Natural killer cell (primary cell): ENCODE results near the gene BACH2. TPM values are rescaled to one million over a fixed set of nuclear protein-coding genes. Genes with fewer than 3 reads are reported as not detected.
"Not testable (repeated sequence)": the region's sequence is repeated elsewhere in the genome, so short reads cannot be mapped to it uniquely, and the experiment has no call there.

ENCODE experiments used
- ATAC-seq, 3 donors: fragments of 150-1000 bp in 2 of 3; fragments of 200-7000 bp in 1 of 3; cut with Tn5 transposase; 1 replicate in 1 of 3; 2 replicates in 2 of 3; pipeline ENCODE4 v1.10.0; 2021; ENCODE audit warnings: mild to moderate bottlenecking in 2 of 3, moderate library complexity in 2 of 3
- DNase-seq, 2 donors: peaks; one replicate each; pipeline versions ENCODE4 v3.0.0 to v3.0.0-alpha.2; 2013 to 2021; ENCODE audit warnings: mixed read lengths in 1 of 2
- H3K27ac ChIP-seq: one replicate; pipeline ENCODE4 v1.5.1; 2013; ENCODE audit warnings: mild to moderate bottlenecking, low read length
- H3K27me3 ChIP-seq: one replicate; pipeline ENCODE4 v1.6.1; 2013; ENCODE audit warnings: low read length; ENCODE audit not compliant: control insufficient read depth, insufficient read depth
- H3K36me3 ChIP-seq: one replicate; pipeline ENCODE4 v1.6.1; 2013; ENCODE audit warnings: low read length; ENCODE audit not compliant: control insufficient read depth, insufficient read depth
- H3K4me1 ChIP-seq: one replicate; pipeline ENCODE4 v1.6.1; 2013; ENCODE audit warnings: low read length; ENCODE audit not compliant: control insufficient read depth, insufficient read depth
- H3K4me3 ChIP-seq: one replicate; pipeline ENCODE4 v1.5.1; 2013; ENCODE audit warnings: low read length
- H3K9me3 ChIP-seq: one replicate; pipeline ENCODE4 v1.6.1; 2013; ENCODE audit warnings: low read length; ENCODE audit not compliant: control insufficient read depth, insufficient read depth
- H3K27ac Mint-ChIP-seq, 2 donors: one replicate each; pipeline ENCODE4 v1.8.0; 2022; ENCODE audit warnings: mild to moderate bottlenecking in 2 of 2, mixed read lengths in 2 of 2, moderate library complexity in 1 of 2
- H3K27me3 Mint-ChIP-seq, 2 donors: one replicate each; pipeline ENCODE4 v1.8.0; 2022; ENCODE audit warnings: low read depth in 2 of 2, mixed read lengths in 2 of 2
- H3K36me3 Mint-ChIP-seq: one replicate; pipeline ENCODE4 v1.8.0; 2022; ENCODE audit warnings: mixed read lengths
- H3K4me1 Mint-ChIP-seq, 2 donors: one replicate each; pipeline ENCODE4 v1.8.0; 2022; ENCODE audit warnings: mixed read lengths in 2 of 2
- H3K4me3 Mint-ChIP-seq: one replicate; pipeline ENCODE4 v1.8.0; 2022; ENCODE audit warnings: mild to moderate bottlenecking, moderate library complexity, mixed read lengths
- H3K9me3 Mint-ChIP-seq, 2 donors: one replicate each; pipeline ENCODE4 v1.8.0; 2022; ENCODE audit warnings: mixed read lengths in 2 of 2
- CTCF ChIP-seq: fragments of 200-600 bp; IDR thresholded peaks from one replicate; pipeline ENCODE4 v1.8.0; 2022; ENCODE audit warnings: antibody characterized with exemption
- WGBS: methylation state at CpG from one replicate; pipeline ENCODE4 v1.1.7; 2013; ENCODE audit warnings: missing lambda C conversion rate; ENCODE audit not compliant: insufficient coverage; 5-methylcytosine and 5-hydroxymethylcytosine counted together
- intact Hi-C: fragments of 100-400 bp; cut with micrococcal nuclease; formaldehyde crosslinking; loops from one replicate; pipeline ENCODE4 v1.14.2; 2022
- total RNA-seq, 4 donors: library from RNA; stranded (reverse); fragments of 120-200 nt in 1 of 4; gene quantifications; one replicate each; pipeline versions ENCODE4 v1.2.3 to v1.2.4, GENCODE V29; 2013 to 2022

The BACH2 gene
- total RNA-seq, 3 donors from 2014 or later (not counting 1 experiment from before 2014, with no cell fraction given), result 32.1 to 37.8 (median 32.7) TPM

GRCh38 chr6:90062051-90062450 is 234.6 kb downstream of the BACH2 start:
- WGBS, result 100% methylated on average over 2 of the region's 4 CpGs
- H3K9me3 ChIP-seq, result no peaks in the 10 kb centered on the region
- H3K4me1 Mint-ChIP-seq, result peaks cover 23 to 25% of the 10 kb centered on the region in 2 donors
- H3K27ac ChIP-seq, result no peak overlapping the region
- no peaks in the 10 kb centered on the region for H3K36me3 Mint-ChIP-seq
- H3K4me3 Mint-ChIP-seq, result no peak overlapping the region
- ATAC-seq, result no peak
- H3K36me3 ChIP-seq, result peaks cover 8% of the 10 kb centered on the region
- intact Hi-C loops, result no loop called here
- no peak overlapping the region for H3K27ac Mint-ChIP-seq
- no peaks in the 10 kb centered on the region for H3K9me3 Mint-ChIP-seq
- no peak for DNase-seq
- H3K4me3 ChIP-seq, result no peak overlapping the region
- peaks cover 4% of the 10 kb centered on the region for H3K4me1 ChIP-seq
- no peak for TF ChIP-seq CTCF
- H3K27me3 ChIP-seq, result no peaks in the 10 kb centered on the region
- no peaks in the 10 kb centered on the region for H3K27me3 Mint-ChIP-seq

GRCh38 chr6:90059178-90059577 is 237.5 kb downstream of the BACH2 start:
- WGBS, result 75% methylated on average over 2 of the region's 3 CpGs
- H3K4me1 Mint-ChIP-seq, result peaks cover 10 to 29% of the 10 kb centered on the region in 2 donors
- not testable (repeated sequence) for ATAC-seq

GRCh38 chr6:90055924-90056323 is 240.7 kb downstream of the BACH2 start:
- H3K9me3 Mint-ChIP-seq, H3K9me3 ChIP-seq, H3K36me3 ChIP-seq, H3K4me1 ChIP-seq, H3K36me3 Mint-ChIP-seq, DNase-seq, H3K27ac Mint-ChIP-seq, H3K4me3 ChIP-seq, H3K27me3 Mint-ChIP-seq, intact Hi-C loops, H3K27ac ChIP-seq, H3K4me3 Mint-ChIP-seq, ATAC-seq, H3K27me3 ChIP-seq: not testable (repeated sequence)
- H3K4me1 Mint-ChIP-seq, result peaks cover 6 to 34% of the 10 kb centered on the region in 2 donors
- no CpG with 5 or more reads among the region's 1 CpG for WGBS

More at GRCh38 chr6:90059178-90059577, 237.5 kb downstream of the BACH2 start:
- H3K4me3 ChIP-seq, H3K27ac Mint-ChIP-seq, DNase-seq, H3K36me3 Mint-ChIP-seq, H3K9me3 Mint-ChIP-seq, H3K27ac ChIP-seq, H3K36me3 ChIP-seq, H3K27me3 Mint-ChIP-seq, intact Hi-C loops, H3K9me3 ChIP-seq, H3K4me3 Mint-ChIP-seq, H3K4me1 ChIP-seq, H3K27me3 ChIP-seq: not testable (repeated sequence)

- H3K4me1 Mint-ChIP-seq, result peaks cover 7 to 36% of the 10 kb centered on the region in 2 donors
- H3K27me3 ChIP-seq, H3K36me3 Mint-ChIP-seq, H3K9me3 ChIP-seq, H3K27ac Mint-ChIP-seq, H3K27me3 Mint-ChIP-seq, H3K36me3 ChIP-seq, H3K4me1 ChIP-seq, H3K9me3 Mint-ChIP-seq, H3K4me3 Mint-ChIP-seq, intact Hi-C loops, DNase-seq, H3K4me3 ChIP-seq, H3K27ac ChIP-seq, ATAC-seq: not testable (repeated sequence)
- WGBS, result 95% methylated on average over 10 of the region's 12 CpGs
Measured at GRCh38 chr6:90054193-90054592, 242.4 kb downstream of the BACH2 start.

- TF ChIP-seq CTCF, result no peak
- Histone ChIP-seq H3K4me1 (no peaks in the 10 kb centered on the region), H3K9me3 (no peaks in the 10 kb centered on the region), H3K27ac (no peak overlapping the region), H3K27me3 (no peaks in the 10 kb centered on the region), H3K36me3 (no peaks in the 10 kb centered on the region), H3K4me3 (no peak overlapping the region)
- DNase-seq (no peak), ATAC-seq (no peak)
- Mint-ChIP-seq H3K4me3 (no peak overlapping the region), H3K27ac (no peak overlapping the region), H3K9me3 (no peaks in the 10 kb centered on the region), H3K27me3 (no peaks in the 10 kb centered on the region), H3K36me3 (no peaks in the 10 kb centered on the region), H3K4me1 (peaks cover 12 to 42% of the 10 kb centered on the region in 2 donors)
- 98% methylated on average over 4 of the region's 5 CpGs for WGBS
- intact Hi-C loops, result no loop called here
Measured at GRCh38 chr6:90053614-90054013, 243.0 kb downstream of the BACH2 start.
